Measurements from ENCODE around the gene DAPK1. TPM values are rescaled to one million over a fixed set of nuclear protein-coding genes. Genes with fewer than 3 reads are reported as not detected.
"Not testable (repeated sequence)": the region's sequence is repeated elsewhere in the genome, so short reads cannot be mapped to it uniquely, and the experiment has no call there.

DAPK1 gene
- total RNA-seq, 1 donor from 2014 or later: 66.0 TPM

- DNase-seq (ENCODE audit: low spot score in 2 of 2) (no peak), FAIRE-seq (no peak)
Measured at GRCh38 chr9:87718852-87719612, 221.4 kb downstream of the DAPK1 start.

GRCh38 chr9:87720173-87720572 is 222.5 kb downstream of the DAPK1 start:
- no peak for FAIRE-seq
- no peak for DNase-seq (ENCODE audit: low spot score in 2 of 2)

- FAIRE-seq: no peak
- DNase-seq (ENCODE audit: low spot score in 2 of 2): no peak
Measured at GRCh38 chr9:87722393-87723088, 224.9 kb downstream of the DAPK1 start.

- DNase-seq (ENCODE audit: low spot score in 2 of 2): peak; percentile 24 to 40
- no peak for FAIRE-seq
Measured at GRCh38 chr9:87725356-87725899, 227.8 kb downstream of the DAPK1 start.

GRCh38 chr9:87725900-87726709 is 228.4 kb downstream of the DAPK1 start, which contains the start of gene CTSL:
Gene CTSL, plus strand, starts transcription at chr9:87726119. Its CDS starts 1,485 bp downstream, at chr9:87727604.
- FAIRE-seq (no peak), DNase-seq (ENCODE audit: low spot score in 2 of 2) (peak; percentile 84 to 88)

GRCh38 chr9:87729246-87729645 is 231.6 kb downstream of the DAPK1 start:
- FAIRE-seq (no peak), DNase-seq (ENCODE audit: low spot score in 2 of 2) (no peak)

- DNase-seq (ENCODE audit: low spot score in 2 of 2) (no peak), FAIRE-seq (no peak)
Measured at GRCh38 chr9:87731321-87731720, 233.7 kb downstream of the DAPK1 start.

- DNase-seq (ENCODE audit: low spot score in 2 of 2): no peak
Measured at GRCh38 chr9:87732344-87732743, 234.7 kb downstream of the DAPK1 start.

GRCh38 chr9:87732756-87733155 is 235.1 kb downstream of the DAPK1 start:
- FAIRE-seq (no peak), DNase-seq (ENCODE audit: low spot score in 2 of 2) (no peak)

More at GRCh38 chr9:87732344-87732743, 234.7 kb downstream of the DAPK1 start:
- FAIRE-seq: no peak

GRCh38 chr9:87733273-87734052 is 235.8 kb downstream of the DAPK1 start:
- FAIRE-seq (no peak), DNase-seq (ENCODE audit: low spot score in 2 of 2) (no peak)

GRCh38 chr9:87734106-87734505 is 236.4 kb downstream of the DAPK1 start:
- DNase-seq (ENCODE audit: low spot score in 2 of 2) (no peak), FAIRE-seq (no peak)

GRCh38 chr9:87739546-87739945 is 241.9 kb downstream of the DAPK1 start:
- FAIRE-seq (no peak), DNase-seq (ENCODE audit: low spot score in 2 of 2) (no peak)

GRCh38 chr9:87740209-87740608 is 242.5 kb downstream of the DAPK1 start:
- FAIRE-seq: no peak
- no peak for DNase-seq (ENCODE audit: low spot score in 2 of 2)

GRCh38 chr9:87741326-87741725 is 243.7 kb downstream of the DAPK1 start:
- DNase-seq (ENCODE audit: low spot score in 2 of 2) (no peak), FAIRE-seq (no peak)

- DNase-seq (ENCODE audit: low spot score in 2 of 2) (no peak), FAIRE-seq (no peak)
Measured at GRCh38 chr9:87741891-87742290, 244.2 kb downstream of the DAPK1 start.

GRCh38 chr9:87742813-87743428 is 245.3 kb downstream of the DAPK1 start:
- no peak for DNase-seq (ENCODE audit: low spot score in 2 of 2)
- FAIRE-seq: no peak

- FAIRE-seq: not testable (repeated sequence)
Measured at GRCh38 chr9:87744247-87744646, 246.6 kb downstream of the DAPK1 start.

GRCh38 chr9:87746186-87746585 is 248.5 kb downstream of the DAPK1 start:
- FAIRE-seq: no peak
- DNase-seq (ENCODE audit: low spot score in 2 of 2): no peak

More at GRCh38 chr9:87744247-87744646, 246.6 kb downstream of the DAPK1 start:
- DNase-seq (ENCODE audit: low spot score in 2 of 2): not testable (repeated sequence)

GRCh38 chr9:87748881-87749280 is 251.2 kb downstream of the DAPK1 start:
- FAIRE-seq: no peak
- no peak for DNase-seq (ENCODE audit: low spot score in 2 of 2)

Data from frontal cortex (tissue), 4 donors.